Mucosa of gallbladder (tissue), 1 donor: ENCODE results near the gene IGSF3. TPM values are rescaled to one million over a fixed set of nuclear protein-coding genes. Genes with fewer than 3 reads are reported as not detected.
A peak's percentile ranks its signal among the peaks of the same experiment; 100 is the strongest.

Source experiments
- DNase-seq: peaks from one replicate; pipeline ENCODE4 v3.0.0-alpha.2; 2020; ENCODE audit warnings: low spot score
- total RNA-seq: library from RNA; stranded (reverse); gene quantifications from one replicate; pipeline ENCODE4 v1.2.1, GENCODE V29; 2021
- donor health status: DM: no; HTN: no; CAD: no.

IGSF3 gene
- total RNA-seq, 1 donor from 2014 or later, result 21.6 TPM

DNA sequence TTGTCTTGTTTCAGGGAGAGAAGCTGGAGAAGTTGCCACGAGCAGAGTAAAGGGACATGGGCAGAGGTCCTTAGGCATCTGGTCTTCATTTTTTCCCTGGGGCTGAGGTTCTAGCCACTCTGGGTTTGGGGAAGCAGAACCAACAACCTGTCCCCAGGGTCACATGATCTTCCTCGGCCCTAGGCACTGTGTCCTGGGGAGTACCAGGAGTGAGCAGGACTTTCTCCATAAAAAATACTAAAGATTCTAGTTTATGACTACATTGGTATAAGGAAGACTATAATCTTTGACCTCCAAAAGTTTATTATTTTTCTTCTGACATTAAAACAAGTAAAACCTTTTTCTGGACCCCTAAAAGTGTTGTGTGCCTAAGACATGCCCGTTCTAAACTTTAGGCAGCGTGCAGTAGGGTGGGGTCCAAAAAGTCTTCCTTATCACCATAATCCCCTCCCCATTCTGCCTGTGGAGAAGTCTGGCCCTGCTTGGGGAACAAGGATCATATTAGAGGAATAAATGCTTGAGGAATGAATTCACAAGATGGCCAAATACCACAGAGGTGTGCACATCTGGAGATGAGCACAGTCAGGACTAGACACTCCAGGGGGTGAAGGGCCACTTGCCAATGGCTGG, 19.3 kb upstream of the IGSF3 start:
- DNase-seq, result no peak

DNA sequence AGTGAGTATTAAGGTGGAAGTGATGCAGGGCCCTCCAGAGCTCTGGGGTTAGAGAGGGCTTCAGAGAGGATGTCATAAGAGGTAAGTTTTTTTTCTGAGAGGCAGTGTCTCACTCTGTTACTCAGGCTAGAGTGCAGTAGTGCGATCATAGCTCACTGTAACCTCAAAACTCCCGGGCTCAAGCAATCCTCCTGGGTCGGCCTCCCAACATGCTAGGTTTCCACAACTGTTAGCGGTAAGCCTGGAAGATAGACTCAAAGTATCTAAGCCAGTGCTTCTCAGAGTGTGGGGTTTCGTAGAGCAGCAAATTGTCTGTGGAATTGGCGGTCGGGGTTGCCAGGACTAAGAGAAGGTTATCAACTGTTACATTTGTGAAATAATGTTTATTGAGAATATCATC, 18.6 kb upstream of the IGSF3 start:
- no peak for DNase-seq

DNA sequence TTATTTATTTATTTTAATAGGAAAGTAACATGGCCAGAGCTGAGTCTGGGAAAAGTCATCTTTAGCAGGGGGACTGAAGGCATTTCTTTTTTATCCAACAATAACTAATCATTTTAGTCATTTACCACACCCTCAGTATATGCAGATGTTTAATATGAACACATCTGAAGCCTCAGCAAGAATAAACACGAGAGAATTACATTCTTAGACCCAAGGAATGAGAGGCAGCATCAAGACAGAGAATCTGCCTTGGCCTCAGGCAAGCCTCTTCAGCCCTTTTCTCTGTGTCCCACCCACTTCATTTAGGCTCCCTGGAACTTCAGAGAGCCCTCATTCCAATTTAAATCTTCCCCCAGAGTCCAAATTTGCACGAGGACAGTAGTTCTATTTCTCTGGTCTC, 17.0 kb upstream of the IGSF3 start:
- DNase-seq, result no peak

DNA sequence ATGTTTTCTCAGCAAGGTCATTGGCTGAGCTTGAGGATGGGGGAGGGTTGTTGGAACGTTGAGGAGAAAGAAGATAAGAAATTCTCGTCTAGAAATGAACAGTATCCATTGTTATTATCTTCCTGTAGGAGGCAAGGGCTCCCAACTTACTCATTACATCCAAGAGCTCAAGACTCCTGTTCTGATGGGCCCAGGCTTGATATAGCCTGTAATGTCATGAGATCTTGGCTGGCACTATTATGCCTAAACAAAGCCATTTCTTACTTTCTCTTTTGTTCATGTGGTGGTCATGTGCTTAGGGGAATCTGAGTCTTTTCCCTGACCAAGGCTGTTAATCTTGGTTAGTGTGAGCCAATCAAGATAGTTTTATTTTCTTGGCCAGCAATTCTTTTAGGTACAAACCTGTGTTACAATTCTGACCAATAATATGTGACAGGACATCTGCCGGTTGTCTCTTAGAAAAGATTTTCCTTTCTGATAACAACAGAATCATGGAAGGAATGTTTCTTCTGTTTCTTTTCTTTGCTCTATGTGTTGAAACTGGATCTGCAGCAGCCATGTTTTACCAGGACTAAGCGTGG, 15.2 kb upstream of the IGSF3 start:
- no peak for DNase-seq

DNA sequence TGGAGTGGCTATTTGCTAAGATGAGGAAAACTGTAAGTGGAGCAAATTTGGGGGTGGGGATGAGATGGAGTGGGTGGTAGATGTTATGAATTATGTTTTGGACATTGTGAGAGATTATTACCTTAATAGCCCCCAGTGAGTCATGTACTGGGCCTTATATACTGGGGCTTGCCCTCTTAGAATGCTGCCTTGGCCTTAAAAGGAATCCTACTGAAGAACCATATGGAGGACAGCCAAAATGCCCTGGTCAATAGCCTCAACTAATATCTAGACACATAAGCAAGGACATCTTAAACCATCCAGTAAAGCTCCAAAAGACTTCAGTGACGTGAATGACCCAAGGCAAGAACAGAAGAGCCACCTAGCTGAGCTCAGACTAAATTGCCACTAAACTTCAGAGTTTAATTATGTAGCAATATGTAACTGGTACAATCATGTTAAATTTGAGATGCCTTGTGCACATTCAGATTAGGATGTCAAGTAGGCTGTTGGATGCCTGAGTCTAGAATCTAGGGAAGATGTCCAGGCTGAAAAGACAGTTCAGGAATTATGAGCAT, 13.9 kb upstream of the IGSF3 start:
- DNase-seq, result no peak

DNA sequence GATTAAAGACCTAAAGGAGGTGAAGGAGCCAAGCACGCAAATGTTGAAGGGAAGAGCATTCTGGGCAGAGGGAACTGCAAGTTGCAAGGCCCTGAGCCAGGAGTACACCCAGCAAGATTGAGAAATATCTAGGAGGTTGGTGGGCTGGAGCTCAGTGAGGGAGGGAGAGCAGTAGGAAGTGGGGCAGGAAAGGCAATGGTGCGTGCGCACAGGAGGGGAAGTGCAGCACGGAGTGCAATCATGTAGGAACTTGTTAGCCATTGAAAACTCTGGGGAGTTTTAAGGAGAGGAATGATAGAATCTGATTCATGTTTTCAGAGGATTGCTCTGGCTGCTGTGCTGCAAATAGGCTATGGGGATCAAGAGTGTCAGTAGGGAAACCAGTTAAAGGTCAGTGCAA, 13.2 kb upstream of the IGSF3 start:
- no peak for DNase-seq

DNA sequence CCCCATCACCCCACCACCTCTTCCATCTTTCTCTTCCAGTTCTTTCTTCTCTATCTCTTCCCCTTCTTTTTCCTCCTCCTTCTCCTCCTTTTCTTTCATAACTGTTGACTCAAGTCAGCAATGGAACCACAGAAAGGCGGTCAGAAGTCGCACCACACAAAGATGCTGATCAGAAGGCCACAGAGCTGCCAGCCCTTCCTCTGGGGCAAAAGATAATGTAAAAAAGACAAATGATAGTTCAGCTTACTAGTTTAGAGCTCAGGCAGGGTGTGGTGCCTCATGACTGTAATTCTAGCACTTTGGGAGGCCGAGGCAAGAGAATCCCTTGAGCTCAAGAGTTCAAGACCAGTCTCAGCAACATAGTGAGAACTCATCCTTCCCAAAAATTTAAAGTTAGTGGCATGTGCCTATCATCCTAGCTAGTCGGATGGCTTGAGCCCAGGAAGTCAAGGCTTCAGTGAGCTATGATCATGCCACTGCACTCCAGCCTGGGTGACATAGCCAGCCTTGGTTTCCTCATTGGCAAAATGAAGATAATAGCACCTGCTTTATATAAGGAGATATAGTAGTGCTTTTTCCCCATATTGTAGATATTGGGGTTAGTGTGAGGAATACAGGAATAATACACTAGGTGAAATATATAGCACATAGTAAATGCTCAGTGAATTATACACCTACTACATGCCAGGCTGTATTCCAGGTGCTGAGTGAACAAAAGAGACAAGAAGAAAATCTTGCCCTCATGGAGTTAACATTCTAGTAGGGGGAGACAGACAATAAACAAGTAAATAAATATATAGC, 12.5 kb upstream of the IGSF3 start:
- no peak for DNase-seq

DNA sequence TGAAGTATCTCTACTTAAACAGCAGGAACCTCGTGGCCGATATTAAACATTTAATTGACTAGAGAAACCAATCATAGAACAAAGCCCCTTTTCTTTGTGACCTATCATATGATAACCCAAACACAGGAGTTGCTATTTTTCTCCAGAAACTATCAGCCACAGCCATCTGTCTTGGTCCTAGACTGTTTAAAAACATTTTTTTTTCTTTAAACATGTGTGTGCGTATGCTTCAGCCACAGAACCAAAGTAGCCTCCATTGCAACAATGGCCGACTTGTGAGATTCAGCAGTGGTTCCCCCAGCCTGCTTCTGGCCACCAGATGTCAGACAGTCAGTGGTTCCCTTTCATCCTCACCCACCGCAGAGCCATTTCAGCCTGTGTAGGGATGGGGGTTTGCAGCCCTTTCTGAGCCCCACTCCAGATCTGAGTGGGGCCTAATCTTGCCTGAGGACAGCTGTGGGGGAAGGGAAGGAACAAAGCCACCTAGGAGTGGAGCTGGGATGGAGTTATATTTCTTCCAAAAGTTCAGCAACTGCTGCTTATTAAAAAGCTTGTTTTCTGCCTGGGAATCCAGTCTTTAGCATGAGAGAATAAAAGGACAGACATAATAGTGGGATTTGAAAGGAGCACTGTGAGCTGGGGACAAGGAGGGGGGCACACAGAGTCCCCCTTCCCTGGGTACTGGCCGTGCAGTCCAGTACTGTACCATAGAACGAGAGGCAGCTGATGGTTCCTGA, 11.7 kb upstream of the IGSF3 start:
- DNase-seq, result no peak

DNA sequence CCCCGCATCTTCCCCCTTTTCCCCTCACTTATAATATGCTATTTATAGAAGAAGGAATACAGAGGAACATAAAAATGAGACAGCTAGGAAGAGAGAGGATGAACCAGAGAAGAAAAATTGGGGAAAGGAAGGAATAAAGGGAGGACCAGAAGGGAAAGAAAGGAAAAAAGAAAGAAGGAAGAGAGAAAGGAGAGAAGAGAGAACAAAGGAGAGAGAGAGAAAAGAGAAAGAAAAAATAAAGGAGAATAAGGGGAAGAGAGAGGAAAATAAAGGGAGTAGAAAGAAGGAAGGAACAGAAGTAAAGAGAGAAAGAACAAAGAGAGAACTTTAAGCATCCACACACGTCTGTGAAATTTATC, 11.2 kb upstream of the IGSF3 start:
- no peak for DNase-seq

DNA sequence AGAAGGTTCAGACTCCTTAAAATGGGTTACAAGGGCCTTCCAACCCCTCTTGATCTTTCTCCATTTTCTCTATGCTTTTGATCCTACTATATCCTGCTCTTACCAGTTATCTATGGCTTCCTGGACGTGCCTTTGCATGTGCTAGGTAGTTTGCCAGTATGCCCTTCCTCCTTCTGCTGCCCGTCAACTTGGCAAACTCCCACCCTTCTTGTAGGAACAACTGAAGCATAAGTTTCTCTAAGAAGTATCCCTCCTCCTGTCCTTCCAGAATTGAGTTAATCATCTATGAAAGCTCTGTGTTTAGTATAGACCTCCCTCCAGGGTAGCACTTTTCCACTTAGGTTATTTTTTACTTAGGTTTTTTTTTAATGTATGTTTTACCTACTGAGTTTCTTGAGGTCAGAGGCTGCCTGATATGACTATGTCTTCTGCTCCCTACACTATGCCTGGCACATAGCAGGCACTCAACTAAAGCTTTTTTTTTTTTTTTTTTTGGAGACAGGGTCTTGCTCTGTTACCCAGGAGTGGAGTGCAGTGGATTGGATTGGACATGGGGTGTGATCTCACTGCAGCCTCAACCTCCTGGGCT, 10.0 kb upstream of the IGSF3 start:
- no peak for DNase-seq

DNA sequence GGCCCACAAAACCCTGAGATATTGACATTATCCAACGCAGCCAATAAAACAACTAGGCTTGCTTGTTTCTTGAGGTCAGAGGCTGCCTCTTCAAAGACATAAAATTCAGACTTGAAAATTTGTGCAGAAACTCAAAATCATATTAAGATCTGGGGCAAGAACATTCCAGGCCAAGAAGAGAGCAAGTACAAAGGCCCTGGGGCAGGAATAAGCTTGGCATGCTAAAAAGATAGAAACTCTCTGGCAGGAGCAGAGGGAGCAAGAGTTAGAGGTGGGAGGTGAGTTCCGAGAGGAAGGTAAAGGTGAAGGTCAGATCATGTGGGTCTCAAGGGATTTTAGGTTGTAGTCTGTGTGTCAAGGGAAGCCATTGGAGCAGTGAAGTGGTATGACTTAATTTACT, 8.8 kb upstream of the IGSF3 start:
- DNase-seq, result no peak

DNA sequence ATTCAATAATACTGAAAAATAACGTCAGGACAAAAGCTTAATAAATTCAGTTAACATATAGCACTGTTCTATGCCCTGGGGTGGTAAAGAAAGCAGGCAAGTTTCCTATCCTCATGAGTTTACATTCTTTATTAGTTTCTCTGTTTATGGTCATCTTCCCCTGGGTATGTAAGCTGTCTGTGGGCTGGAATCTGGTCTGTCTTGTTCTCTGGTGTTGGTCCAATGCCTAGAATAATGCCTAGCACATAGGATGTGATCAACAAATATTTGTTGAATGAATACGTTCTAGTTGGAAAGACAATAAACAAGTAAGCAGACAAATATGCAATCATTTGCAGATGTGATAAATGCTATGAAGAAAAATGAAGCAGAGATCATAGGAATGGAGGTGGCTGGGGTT, 7.2 kb upstream of the IGSF3 start:
- DNase-seq, result no peak

DNA sequence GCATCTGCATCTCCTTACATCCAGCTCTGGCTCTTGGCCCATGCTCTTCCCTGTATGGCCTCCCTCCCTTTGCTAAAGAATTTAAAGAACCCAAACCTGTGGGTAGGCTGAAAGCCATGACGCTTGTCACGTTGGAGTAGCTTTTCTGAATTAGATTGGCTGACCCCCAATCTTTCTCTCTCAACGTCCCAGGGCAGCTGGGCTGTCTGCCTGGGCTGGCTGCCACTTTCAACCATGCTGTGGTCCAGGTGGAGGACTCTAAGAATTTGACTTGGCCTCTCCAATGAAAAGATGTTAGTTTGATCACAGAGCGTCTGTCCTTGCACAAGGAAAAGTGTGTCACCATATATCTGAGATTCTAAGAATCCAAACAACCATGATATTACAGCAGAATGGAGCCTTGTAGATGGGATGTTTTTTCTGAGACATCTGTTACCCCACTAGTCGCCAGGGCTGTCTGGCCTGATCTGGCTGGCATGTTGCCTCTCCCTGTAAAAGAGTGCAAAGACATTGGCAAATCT, 6.5 kb upstream of the IGSF3 start:
- no peak for DNase-seq

DNA sequence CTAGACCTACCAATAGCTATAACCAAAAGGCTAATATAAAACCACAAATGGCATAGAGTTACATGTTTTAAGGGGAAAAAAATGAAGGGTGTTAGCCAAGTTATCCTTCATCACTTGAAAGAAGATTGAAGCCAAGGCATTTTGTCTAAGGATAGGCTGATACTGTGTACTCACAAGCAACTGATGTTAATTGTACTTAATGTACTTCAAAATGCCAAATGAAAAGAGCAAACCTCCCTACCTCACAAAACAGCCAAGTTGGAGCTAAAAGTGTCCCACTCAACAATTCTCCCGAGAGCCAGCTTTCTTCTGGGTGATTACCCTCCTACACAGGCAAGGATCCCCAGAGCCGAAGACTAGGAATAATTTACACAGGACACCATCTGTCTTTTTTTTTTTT, 4.4 kb upstream of the IGSF3 start:
- DNase-seq, result no peak

DNA sequence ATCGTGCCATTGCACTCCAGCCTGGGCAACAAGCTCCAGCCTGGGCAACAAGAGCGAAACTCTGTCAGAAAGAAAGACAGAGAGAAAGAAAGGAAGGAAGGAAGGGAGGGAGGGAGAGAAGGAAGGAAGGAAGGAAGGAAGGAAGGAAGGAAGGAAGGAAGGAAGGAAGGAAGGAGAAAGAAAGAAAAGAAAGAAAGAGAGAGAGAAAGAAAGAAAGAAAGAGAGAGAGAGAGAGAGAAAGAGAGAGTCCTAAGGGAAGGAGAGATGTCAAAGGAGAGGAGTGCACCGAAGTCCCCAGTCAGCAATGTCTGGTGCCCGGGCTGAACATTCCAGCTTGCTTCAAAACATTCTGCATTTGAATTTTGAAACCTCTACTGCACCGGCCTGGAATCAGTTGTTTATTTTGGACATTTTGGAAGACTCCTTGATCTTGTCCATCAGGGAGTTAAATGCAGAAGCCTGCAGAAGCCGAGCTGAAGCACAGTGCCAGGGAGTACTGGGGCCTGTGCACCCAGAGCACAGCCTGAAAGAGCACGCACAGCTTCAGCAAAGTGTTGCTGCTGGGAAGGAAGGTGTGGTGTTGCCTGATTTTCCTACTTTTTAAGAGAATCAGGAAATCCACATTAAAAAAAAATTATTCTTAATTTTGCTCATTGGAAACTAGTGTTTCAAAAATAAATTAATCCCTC, 3.7 kb upstream of the IGSF3 start:
- DNase-seq, result no peak

DNA sequence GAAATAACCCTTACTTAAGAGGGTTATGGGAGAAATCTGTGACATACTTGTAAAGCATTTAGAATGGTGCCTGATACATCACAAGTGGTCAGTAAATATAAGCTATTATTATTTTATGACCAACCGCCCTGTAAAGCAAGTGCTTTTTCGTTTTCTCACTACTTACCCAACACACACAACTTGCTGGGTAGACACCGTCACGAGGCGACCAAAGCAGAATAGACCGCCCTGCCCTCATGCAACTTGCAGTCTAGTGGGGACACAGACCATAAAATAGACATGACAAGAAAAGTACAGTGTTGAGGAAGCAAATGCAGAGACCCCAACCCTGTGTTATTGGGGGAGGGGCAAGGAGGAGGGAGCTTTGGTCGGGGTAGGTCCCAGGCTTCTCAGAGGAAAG, 744 bp upstream of the IGSF3 start:
- no peak for DNase-seq

DNA sequence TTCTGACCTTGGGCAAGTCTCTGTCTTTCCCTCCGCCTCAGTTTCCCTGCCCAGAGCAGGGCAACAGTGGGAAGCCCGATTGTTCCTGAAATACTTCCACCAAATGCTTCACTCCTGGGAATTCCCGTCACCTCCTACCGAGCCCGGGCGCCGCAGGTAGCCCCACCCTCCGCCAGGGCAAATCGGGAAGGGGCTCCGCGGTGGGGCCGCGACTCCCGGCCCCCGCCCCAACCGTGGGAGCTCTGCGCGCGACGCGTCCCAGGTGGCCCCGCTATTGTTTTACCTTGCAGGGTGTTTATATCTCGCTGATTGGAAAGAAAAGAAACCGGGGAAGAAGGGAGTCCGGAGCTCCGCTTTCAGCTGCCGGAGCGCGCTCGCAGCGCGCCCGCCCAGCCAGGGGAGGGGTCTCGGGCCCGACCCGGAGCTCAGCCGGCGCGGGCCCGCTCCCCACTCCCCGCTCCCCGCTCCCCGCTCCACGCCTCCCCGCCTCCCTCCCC, 407 bp downstream of the IGSF3 start:
- no peak for DNase-seq

DNA sequence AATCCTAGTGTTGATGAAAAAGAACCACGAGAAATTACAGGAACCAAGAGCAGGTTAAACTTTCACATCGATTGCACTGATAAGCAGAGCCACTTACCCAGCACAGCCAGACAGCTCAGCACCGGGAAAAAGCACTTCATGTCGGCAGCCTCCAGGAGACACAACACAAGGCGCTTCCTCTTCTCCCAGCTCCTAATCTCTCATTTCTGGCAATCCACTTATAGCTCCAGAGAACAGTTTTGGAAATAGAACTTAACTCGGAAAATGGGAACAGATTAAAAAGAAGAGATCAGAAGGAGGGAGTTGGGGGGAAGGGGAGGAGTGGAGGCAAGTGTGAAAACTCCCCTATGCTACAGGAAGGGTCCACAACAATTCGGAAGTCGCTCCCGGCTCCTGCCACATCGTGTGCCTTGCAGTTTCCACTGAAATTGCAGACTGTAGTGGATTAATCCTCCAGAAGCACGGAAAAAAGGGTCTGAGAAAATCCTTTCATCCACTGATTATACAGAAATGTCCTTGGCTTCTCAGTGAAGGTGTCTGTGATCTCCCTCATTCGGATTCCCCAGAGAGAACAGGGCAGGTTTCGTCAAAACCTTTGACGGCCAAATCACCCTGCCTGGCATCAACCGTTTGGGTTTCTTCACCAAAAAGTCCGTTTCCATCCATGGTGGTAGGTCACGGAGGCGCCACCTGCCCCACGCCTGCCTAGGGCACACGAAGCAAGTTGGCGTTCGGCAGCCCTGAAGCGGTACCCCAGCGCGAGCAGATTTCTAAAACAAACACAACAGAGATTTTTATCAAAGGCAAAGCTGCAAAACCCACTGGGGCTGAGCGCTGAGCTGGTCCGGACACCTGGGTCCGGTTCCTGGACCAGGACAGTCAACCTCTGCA, 1.1 kb downstream of the IGSF3 start:
- DNase-seq, result peak; percentile 25

DNA sequence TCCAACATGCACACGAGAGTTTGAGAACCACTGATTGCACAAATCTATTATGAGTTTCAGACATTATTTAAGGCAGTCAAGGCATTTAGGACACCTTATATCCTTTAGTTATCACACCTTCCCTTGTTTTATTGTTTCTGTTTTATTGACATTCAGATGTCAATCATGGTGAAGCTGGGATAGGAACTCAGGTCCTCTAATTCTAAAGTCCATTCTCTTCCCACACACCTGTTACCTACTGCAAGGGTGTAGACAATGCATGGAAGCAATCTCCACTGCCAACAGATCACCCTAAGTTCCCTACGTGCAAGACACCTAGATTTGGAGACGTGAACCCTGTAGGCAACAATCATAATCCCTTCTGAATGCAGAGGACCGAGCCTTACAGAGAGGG, 2.6 kb downstream of the IGSF3 start:
- DNase-seq, result no peak
